BLaER1 treated with 17β-estradiol and CSF1 and Interleukin-3, amounts not matched to agents 10 nM and 100 nM (cell line): ENCODE measurements around the gene HSPA4.
A peak's percentile ranks its signal among the peaks of the same experiment; 100 is the strongest.
"Not testable (repeated sequence)": the region's sequence is repeated elsewhere in the genome, so short reads cannot be mapped to it uniquely, and the experiment has no call there.

Source experiments
- H3K27ac ChIP-seq, 11 experiments: shearing (Covaris generic); formaldehyde crosslinking; 2 replicates each; pipeline ENCODE4 v1.8.1; 2022
- H3K27me3 ChIP-seq, 11 experiments: shearing (Covaris generic); formaldehyde crosslinking; 2 replicates each; pipeline ENCODE4 v1.8.1; 2022
- H3K36me3 ChIP-seq, 11 experiments: shearing (Covaris generic); formaldehyde crosslinking; 2 replicates each; pipeline ENCODE4 v1.8.1; 2022
- H3K4me1 ChIP-seq, 10 experiments: shearing (Covaris generic); formaldehyde crosslinking; 2 replicates each; pipeline ENCODE4 v1.8.1; 2022
- H3K4me2 ChIP-seq, 11 experiments: shearing (Covaris generic); formaldehyde crosslinking; 2 replicates each; pipeline ENCODE4 v1.8.1; 2022
- H3K4me3 ChIP-seq, 10 experiments: shearing (Covaris generic); formaldehyde crosslinking; 2 replicates each; pipeline ENCODE4 v1.8.1; 2022
- H3K9ac ChIP-seq, 11 experiments: shearing (Covaris generic); formaldehyde crosslinking; 2 replicates each; pipeline ENCODE4 v1.8.1; 2022
- H3K9me3 ChIP-seq, 11 experiments: shearing (Covaris generic); formaldehyde crosslinking; replicated peaks in 1 of 11; 2 replicates each; pipeline ENCODE4 v1.8.1; 2022
- H4K20me1 ChIP-seq, 11 experiments: shearing (Covaris generic); formaldehyde crosslinking; 2 replicates each; pipeline ENCODE4 v1.8.1; 2022
- Cebpa-rat ChIP-seq, 11 experiments: shearing (Covaris generic); IDR thresholded peaks; 2 replicates each; pipeline ENCODE4 v1.8.1; 2022

Gene HSPA4

GRCh38 chr5:133051542-133052316 lies at the start of gene HSPA4:
TSS of gene HSPA4 (plus strand) at chr5:133052013. CDS start at chr5:133052251, 238 bp downstream.
- H3K27me3 ChIP-seq, result no peaks in the 10 kb centered on the region
- peak within 1 kb of the TSS; percentile 92 to 100 (median 96) for H3K4me2 ChIP-seq
- TF ChIP-seq Cebpa-rat (IDR thresholded peaks at IDR 0.05), result no peak
- peak within 1 kb of the TSS; percentile 94 to 100 (median 98) for H3K9ac ChIP-seq
- peak within 1 kb of the TSS; percentile 97 to 99 (median 99) for H3K27ac ChIP-seq
- H4K20me1 ChIP-seq, result peaks cover 37 to 44% (median 41%) of the 10 kb centered on the region in 11 experiments; a peak in 21 of 22 replicates
- H3K36me3 ChIP-seq, result peaks cover 0 to 31% (median 26%) of the 10 kb centered on the region in 11 experiments; a peak in 19 of 22 replicates
- peaks cover 0 to 10% (median 4%) of the 10 kb centered on the region in 11 experiments; a peak in 8 of 22 replicates for H3K9me3 ChIP-seq
- peaks cover 49 to 67% (median 57%) of the 10 kb centered on the region in 10 experiments for H3K4me1 ChIP-seq
- H3K4me3 ChIP-seq, result peak within 1 kb of the TSS; percentile 85 to 99 (median 90)

GRCh38 chr5:133006653-133007052 lies 45.2 kb upstream of the HSPA4 start:
- Histone ChIP-seq H3K9me3 (peaks cover 0 to 32% (median 25%) of the 10 kb centered on the region in 11 experiments; a peak in 18 of 22 replicates), H3K27me3 (no peaks in the 10 kb centered on the region), H3K4me3 (no peak overlapping the region), H3K4me2 (no peak overlapping the region), H3K27ac (no peak overlapping the region), H3K9ac (no peak overlapping the region), H3K4me1 (no peaks in the 10 kb centered on the region), H3K36me3 (peaks cover 73 to 98% (median 94%) of the 10 kb centered on the region in 11 experiments), H4K20me1 (peaks cover 0 to 8% (median 0%) of the 10 kb centered on the region in 11 experiments; a peak in 3 of 22 replicates)
- TF ChIP-seq Cebpa-rat (IDR thresholded peaks at IDR 0.05), result no peak

GRCh38 chr5:133008455-133008854 lies 43.4 kb upstream of the HSPA4 start:
- H3K9ac ChIP-seq, H3K27ac ChIP-seq, H3K4me1 ChIP-seq, H3K27me3 ChIP-seq, H3K4me3 ChIP-seq, H3K4me2 ChIP-seq: not testable (repeated sequence)
- peaks cover 61 to 98% (median 88%) of the 10 kb centered on the region in 11 experiments for H3K36me3 ChIP-seq
- H4K20me1 ChIP-seq, result peaks cover 0 to 13% (median 0%) of the 10 kb centered on the region in 11 experiments; a peak in 6 of 22 replicates
- H3K9me3 ChIP-seq, result peaks cover 0 to 42% (median 33%) of the 10 kb centered on the region in 11 experiments; a peak in 18 of 22 replicates

- H4K20me1 ChIP-seq, result peaks cover 0 to 67% (median 27%) of the 10 kb centered on the region in 11 experiments; a peak in 13 of 22 replicates
- H3K27me3 ChIP-seq, result no peaks in the 10 kb centered on the region
- H3K4me2 ChIP-seq, result no peak overlapping the region
- H3K36me3 ChIP-seq, result peaks cover 69 to 100% (median 85%) of the 10 kb centered on the region in 11 experiments
- no peak overlapping the region for H3K27ac ChIP-seq
- no peak overlapping the region for H3K9ac ChIP-seq
- H3K4me1 ChIP-seq, result no peaks in the 10 kb centered on the region
- peaks cover 0 to 18% (median 14%) of the 10 kb centered on the region in 11 experiments; a peak in 15 of 22 replicates for H3K9me3 ChIP-seq
- TF ChIP-seq Cebpa-rat (IDR thresholded peaks at IDR 0.05), result no peak
- no peak overlapping the region for H3K4me3 ChIP-seq
Observed at GRCh38 chr5:133015466-133015865, 36.3 kb upstream of the HSPA4 start.

- Histone ChIP-seq H3K27ac (no peak overlapping the region), H3K4me2 (no peak overlapping the region), H4K20me1 (peaks cover 0 to 89% (median 36%) of the 10 kb centered on the region in 11 experiments; a peak in 13 of 22 replicates), H3K27me3 (no peaks in the 10 kb centered on the region), H3K4me1 (no peaks in the 10 kb centered on the region), H3K9ac (no peak overlapping the region), H3K4me3 (no peak overlapping the region), H3K9me3 (peaks cover 0 to 7% (median 0%) of the 10 kb centered on the region in 11 experiments; a peak in 3 of 22 replicates), H3K36me3 (peaks cover 69 to 100% (median 87%) of the 10 kb centered on the region in 11 experiments)
- no peak for TF ChIP-seq Cebpa-rat (IDR thresholded peaks at IDR 0.05)
Observed at GRCh38 chr5:133017964-133018363, 33.8 kb upstream of the HSPA4 start.

GRCh38 chr5:133019471-133019870 lies 32.3 kb upstream of the HSPA4 start:
- not testable (repeated sequence) for H3K27ac ChIP-seq, H3K4me3 ChIP-seq, H3K27me3 ChIP-seq, H3K9me3 ChIP-seq, H3K4me1 ChIP-seq, H3K4me2 ChIP-seq, H3K9ac ChIP-seq
- peaks cover 66 to 100% (median 92%) of the 10 kb centered on the region in 11 experiments for H3K36me3 ChIP-seq
- peaks cover 0 to 95% (median 38%) of the 10 kb centered on the region in 11 experiments; a peak in 14 of 22 replicates for H4K20me1 ChIP-seq

- H3K27ac ChIP-seq, result peak within 1 kb of the TSS; percentile 86 to 98 (median 95)
- peak within 1 kb of the TSS; percentile 76 to 90 (median 83) for H3K4me2 ChIP-seq
- TF ChIP-seq Cebpa-rat (IDR thresholded peaks at IDR 0.05), result no peak
- peaks cover 15 to 23% (median 18%) of the 10 kb centered on the region in 10 experiments for H3K4me1 ChIP-seq
- H3K36me3 ChIP-seq, result peaks cover 14 to 37% (median 32%) of the 10 kb centered on the region in 11 experiments
- H3K9ac ChIP-seq, result peak within 1 kb of the TSS; percentile 90 to 98 (median 96)
- H3K4me3 ChIP-seq, result peak within 1 kb of the TSS; percentile 60 to 95 (median 83)
- H4K20me1 ChIP-seq, result peaks cover 0 to 38% (median 7%) of the 10 kb centered on the region in 11 experiments; a peak in 12 of 22 replicates
- no peaks in the 10 kb centered on the region for H3K27me3 ChIP-seq
- H3K9me3 ChIP-seq, result no peaks in the 10 kb centered on the region
Observed at GRCh38 chr5:133025804-133026663, 25.8 kb upstream of the HSPA4 start, which contains the start of gene ZCCHC10. TSS of gene ZCCHC10 (minus strand) at chr5:133026549. CDS start at chr5:133026537, 12 bp downstream.

- peak overlapping the region in 8 of 11 experiments; percentile 63 to 98 (median 96); a peak in 17 of 22 replicates for H3K27ac ChIP-seq
- peaks cover 0 to 31% (median 5%) of the 10 kb centered on the region in 11 experiments; a peak in 10 of 22 replicates for H4K20me1 ChIP-seq
- peak overlapping the region in 10 of 11 experiments; percentile 59 to 98 (median 96); a peak in 20 of 22 replicates for H3K9ac ChIP-seq
Observed at GRCh38 chr5:133026664-133027153, 25.1 kb upstream of the HSPA4 start.

More at GRCh38 chr5:133026664-133027153, 25.1 kb upstream of the HSPA4 start:
- peaks cover 13 to 30% (median 26%) of the 10 kb centered on the region in 11 experiments for H3K36me3 ChIP-seq
- H3K4me1 ChIP-seq, result peaks cover 15 to 23% (median 18%) of the 10 kb centered on the region in 10 experiments
- H3K4me3 ChIP-seq, result peak overlapping the region; percentile 60 to 95 (median 83)
- H3K4me2 ChIP-seq, result peak overlapping the region; percentile 43 to 74 (median 58)
- no peaks in the 10 kb centered on the region for H3K27me3 ChIP-seq
- no peak for TF ChIP-seq Cebpa-rat (IDR thresholded peaks at IDR 0.05)
- H3K9me3 ChIP-seq, result no peaks in the 10 kb centered on the region
